Fibroblast of skin of left quadriceps (primary cell): ENCODE results near the gene FBXW2.
"Not testable (repeated sequence)": the region's sequence is repeated elsewhere in the genome, so short reads cannot be mapped to it uniquely, and the experiment has no call there.

Experiments used
- DNase-seq, 2 experiments: peaks; one replicate each; pipeline ENCODE4 v3.0.0-alpha.2; 2013; ENCODE audit warnings: low read depth in 2 of 2

Gene FBXW2, protein sequence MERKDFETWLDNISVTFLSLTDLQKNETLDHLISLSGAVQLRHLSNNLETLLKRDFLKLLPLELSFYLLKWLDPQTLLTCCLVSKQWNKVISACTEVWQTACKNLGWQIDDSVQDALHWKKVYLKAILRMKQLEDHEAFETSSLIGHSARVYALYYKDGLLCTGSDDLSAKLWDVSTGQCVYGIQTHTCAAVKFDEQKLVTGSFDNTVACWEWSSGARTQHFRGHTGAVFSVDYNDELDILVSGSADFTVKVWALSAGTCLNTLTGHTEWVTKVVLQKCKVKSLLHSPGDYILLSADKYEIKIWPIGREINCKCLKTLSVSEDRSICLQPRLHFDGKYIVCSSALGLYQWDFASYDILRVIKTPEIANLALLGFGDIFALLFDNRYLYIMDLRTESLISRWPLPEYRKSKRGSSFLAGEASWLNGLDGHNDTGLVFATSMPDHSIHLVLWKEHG

DNA sequence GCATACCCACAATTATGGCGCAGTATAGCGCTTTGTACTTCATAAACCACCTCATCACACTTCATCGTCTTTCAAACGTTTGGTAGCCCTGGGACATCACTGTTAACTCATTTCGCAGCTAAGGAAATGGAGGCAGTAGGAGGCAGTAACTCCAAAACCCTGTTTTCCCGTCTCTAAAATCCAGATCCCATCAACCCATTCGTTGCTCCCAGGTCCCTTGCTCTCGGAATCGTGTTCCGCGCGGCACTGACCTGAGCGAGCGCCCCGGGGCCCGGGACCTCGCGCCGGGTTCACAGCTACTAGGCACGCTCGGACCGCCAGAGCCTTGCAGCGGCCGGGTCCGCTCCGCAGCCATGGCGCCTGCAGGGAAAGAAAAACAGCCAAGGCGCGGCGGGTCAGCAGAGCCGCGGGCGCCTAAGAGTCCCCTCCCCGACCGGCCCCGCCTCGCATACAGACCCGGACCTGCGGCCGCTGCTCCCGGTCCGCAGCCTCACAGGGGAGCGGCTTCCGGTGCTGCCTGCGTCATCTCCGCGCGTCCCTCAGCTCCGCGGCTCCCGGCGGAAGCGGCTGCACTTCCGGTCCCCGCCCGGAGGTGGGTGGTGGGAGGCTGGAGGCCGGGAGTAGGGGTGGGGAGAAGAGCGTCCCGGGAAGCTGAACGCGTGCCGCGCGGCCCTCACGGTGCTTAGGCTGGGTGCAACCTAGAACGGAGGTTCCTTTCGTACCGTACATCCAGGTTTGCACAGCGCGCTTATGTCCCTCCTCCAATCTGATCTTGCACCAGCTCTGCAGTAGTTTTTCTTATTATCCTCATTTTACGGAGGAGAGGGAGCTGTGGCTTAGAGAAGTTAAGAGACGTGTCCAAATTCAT, at the start of gene FBXW2:
TSS of gene FBXW2 (minus strand) at position 519 of the 868 bp plus-strand sequence. CDS start 5,158 bp downstream, outside the sequence.
- DNase-seq = peak; percentile 68 to 71

- DNase-seq = no peak
Observed at GRCh38 chr9:120841930-120842684, 48.9 kb upstream of the FBXW2 start.

- DNase-seq = no peak
Observed at GRCh38 chr9:120839146-120839545, 45.9 kb upstream of the FBXW2 start.

DNA sequence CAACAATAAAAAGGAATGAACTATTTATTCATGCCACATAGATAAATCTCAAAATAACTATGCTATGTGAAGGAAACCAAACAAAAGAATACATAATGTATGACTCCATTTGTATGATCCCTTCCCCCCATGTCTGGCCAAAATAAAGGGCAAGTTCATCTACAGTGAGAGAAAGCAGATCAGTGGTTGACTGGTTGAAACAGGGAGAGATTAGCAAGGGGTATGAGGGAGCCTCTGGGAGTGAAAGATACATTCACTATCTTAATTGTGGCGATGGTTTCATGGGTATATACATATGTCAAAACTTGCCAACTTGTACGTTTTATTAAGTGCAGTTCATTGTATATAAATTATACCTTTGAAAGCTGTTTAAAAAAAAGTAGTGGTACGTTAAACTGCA, 44.7 kb upstream of the FBXW2 start:
- no peak for DNase-seq

DNA sequence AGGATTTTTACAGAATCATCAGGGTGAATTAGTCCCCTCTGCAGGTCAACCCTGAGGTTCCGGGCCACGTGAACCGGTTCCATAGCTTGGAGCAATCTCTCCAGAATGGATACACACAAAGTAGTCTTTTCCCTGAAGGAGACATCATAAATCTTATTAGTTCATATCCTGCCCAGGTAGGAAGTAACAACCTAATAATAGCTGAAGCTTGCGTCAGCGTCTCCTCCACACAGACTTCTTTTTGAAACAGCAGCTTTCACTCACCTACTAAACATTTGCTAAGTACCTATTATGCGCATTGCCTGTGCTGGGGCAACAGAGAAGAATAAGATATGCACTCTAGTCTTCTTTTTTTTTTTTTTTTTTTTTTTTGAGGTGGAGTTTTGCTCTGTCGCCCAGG, 40.1 kb upstream of the FBXW2 start:
- DNase-seq = no peak

DNA sequence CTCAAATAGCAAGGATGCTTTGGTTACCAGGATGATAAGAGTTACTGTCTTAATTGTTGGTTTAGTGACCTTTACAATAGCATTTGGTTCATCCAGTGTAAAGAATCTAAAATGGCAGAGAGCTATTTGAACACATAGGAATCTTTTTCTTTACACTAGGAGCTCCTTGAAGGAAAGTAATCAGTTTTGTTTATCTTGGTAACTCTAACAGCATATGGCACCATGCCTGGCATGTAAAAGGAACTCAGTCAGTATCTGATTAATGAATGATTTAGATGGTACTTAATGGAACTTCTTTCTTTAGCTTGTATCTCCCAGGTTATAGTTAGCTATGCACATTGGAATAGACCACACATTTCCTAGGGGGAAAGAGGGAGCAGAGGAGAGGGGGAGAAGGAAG, 39.6 kb upstream of the FBXW2 start:
- no peak for DNase-seq

DNA sequence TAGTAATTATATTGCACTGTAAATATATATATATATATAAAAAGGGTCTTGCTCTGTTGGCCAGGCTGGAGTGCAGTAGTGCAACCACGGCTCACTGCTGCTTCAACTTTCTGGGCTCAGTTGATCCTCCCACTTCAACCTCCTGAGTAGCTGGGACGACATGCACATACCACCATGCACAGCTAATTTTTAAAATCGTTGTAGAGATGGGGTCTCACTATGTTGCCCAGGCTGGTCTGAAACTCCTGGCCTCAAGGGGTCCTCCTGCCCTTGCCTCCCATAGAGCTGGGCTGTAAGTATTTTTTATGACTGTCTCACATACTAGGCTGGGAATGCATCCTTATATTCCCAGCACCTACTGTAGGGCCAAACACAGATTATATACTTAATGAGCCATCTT, 37.6 kb upstream of the FBXW2 start:
- no peak for DNase-seq

DNA sequence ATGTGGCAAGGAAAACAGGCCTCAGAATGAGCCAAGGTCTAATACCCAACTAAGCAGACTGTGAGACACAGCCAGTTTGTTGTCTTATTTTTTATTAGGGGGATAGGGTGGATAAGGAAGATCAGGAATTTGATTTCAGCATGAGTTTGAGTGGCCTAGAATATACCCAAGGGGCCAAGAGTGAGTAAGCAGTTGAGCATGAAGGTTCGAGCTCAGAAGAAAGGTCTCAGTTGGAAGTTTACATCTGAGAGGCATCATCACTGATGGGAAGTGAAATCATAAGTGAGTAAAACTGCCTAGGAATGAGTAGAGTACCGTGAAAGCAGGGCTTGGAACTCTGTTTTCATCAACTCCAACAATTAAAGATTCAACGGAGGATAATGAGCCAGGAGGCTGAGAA, 36.9 kb upstream of the FBXW2 start:
- DNase-seq = no peak

- DNase-seq = no peak
Observed at GRCh38 chr9:120829650-120830049, 36.4 kb upstream of the FBXW2 start.

GRCh38 chr9:120820095-120820494, 26.9 kb upstream of the FBXW2 start:
- DNase-seq = no peak

DNA sequence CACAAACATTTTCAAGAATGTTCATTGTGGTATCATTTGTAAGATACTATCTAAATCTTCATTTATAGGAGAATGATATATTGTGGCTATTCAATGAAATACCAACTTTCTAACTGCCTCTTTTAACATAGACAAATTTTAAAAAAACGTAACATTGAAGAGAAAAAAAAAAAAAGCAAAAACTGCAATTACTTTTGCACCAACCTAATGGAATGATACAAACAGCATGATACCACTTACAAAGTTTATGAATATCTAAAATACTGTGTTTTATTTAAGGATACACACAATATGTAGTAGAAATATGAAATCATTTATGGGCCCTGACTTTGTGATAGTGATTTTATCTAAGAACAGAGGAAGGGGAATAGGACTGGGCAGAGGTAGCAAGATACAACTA, 25.4 kb upstream of the FBXW2 start:
- DNase-seq = no peak

DNA sequence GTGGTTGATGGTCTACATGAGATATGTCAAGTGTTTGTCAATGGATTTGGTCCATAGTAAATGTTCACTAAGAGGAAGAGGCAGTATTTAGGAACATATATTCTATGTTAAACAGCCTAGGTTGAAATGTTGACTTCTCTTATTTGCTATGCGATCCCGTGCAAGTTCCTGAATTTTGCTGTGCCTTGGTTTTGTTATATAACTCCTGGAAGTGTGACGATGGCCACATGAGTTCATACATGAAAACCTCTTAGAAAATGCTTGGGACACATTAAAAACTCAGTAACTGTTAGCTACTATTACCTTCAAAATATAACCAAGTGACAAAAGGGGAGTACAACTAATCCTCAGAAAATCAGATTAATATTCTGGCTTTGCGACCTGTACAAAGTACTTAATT, 21.9 kb upstream of the FBXW2 start:
- DNase-seq = no peak

DNA sequence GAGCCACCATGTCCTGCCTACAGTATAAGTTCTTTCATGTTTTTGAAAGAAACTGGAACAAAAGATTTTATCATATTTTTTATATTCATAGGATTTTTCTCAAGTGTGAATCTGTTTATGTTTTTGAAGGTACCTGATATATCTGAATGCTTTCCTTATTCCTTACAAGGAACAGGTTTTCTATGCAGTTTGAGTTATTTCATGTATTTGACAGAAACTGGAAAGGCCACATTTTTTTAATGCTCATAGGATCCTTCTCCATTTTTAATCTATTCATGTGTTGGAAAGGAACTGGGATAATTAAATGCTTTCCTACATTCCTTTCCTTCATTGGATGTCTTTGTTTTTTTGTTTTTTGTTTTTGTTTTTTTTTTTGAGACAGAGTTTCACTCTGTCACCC, 15.7 kb upstream of the FBXW2 start:
- no peak for DNase-seq

DNA sequence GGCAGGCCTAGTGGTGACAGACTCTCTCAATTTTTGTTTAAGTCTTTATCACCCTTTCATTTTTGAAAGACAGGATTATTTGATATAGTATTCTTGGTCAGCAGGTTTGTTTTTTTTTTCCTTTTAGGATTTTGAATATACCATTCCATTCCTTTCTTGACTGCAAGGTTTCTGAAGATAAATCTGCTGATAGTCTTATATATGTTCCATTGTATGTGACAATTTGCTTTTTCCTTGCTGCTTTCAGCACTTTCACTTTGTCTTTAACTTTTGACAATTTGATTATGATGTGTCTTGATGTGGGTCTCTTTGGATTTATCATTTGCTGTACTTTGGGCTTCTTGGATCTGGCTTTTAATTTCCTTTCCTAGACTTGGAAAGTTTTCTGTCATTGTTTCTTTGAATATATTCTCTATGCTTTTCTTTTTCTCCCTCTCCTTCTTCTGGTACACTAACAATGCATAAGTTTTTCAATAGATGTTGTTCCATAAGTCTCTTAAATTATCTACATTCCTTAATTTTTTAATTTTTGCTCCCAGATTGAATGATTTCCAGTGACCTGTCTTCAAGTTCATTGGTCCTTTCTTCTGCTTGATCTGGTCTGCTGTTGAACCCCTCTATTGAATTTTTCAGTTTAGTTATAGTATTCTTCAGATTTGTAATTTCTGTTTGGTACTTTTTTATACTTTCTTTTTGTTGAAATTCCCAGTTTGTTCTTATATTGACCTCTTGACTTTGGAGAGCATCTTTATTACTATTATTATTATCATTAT, 14.6 kb upstream of the FBXW2 start:
- no peak for DNase-seq

DNA sequence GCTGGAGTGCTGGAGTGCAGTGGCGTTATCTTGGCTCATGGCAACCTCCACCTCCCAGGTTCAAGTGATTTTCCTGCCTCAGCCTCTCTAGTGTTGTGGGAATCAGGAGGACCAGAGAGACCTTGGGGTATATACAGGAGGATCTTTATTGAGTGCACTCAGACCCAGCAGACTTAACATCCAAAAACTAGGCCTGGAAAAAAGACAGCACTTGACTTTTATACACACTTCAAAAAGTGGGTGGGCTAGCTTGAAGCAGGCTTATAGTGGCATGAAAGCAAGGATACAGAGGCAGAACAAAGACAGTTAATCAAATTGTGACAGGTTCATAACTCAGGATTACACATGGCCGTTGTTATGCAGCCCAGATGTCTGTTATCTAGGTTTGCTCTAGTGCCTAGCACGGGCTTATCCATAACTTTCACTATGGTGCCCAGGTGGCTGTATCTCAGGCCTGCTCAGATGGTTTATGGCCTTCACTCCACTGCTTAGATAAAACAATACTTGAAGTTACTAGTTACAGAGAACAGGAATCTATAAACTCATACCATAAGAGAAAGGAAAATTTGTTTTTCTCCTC, 11.7 kb upstream of the FBXW2 start:
- not testable (repeated sequence) for DNase-seq

DNA sequence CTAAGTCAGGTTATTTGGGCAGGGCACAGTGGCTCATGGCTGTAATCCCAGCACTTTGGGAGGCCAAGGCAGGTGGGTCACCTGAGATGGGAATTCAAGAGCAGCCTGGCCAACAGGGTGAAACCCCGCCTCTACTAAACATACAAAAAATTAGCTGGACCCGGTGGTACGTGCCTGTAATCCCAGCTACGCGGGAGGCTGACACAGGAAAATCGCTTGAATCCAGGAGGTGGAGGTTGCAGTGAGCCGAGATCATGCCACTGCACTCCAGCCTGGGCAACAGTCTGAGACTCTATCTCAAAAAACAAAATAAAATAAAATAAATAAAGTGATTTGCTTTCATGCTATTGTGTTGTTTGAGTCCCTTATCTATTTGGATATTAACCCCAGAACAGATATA, 8.2 kb upstream of the FBXW2 start:
- DNase-seq = no peak

GRCh38 chr9:120791161-120791560, 2.1 kb downstream of the FBXW2 start:
- no peak for DNase-seq

DNA sequence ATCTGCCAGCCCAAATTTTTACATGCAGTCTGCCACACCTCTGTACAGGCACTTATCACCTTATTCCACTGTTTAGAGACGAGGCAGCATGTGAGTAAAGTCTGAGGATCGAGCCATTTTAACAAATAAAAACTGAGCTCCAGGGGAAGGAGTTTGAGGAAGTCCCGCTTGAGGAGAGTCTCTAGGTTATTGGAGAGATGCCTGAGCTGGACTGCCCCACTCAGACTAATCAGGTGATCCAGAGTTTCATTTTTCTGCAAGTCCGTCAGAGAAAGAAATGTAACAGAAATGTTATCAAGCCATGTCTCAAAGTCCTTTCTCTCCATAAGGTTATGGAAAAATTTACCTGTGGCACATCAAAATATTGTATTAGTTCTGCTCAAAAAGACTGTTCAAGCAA, 5.3 kb downstream of the FBXW2 start:
- no peak for DNase-seq

DNA sequence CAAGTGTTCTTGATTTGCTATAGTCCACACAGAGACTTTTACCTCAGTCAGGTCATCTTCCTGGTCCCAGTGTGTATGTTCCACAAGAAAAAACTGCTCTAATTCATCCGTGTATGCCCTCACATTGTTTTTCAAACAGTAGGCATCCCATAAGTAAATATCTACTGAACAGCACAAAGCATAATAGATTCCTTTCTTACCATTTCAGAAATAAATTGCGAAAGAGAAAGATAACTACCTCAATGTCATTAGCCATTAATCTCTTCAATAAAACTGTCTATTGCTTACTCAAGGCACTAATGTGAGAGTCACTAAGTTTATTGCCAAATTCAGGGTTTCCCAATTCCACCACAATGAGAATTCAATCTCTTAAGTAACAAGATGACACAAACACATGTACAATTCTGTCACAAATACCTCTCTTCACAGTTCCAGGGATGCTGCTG, 9.6 kb downstream of the FBXW2 start:
- peak; percentile 52 to 57 for DNase-seq

- DNase-seq = no peak
Observed at GRCh38 chr9:120781236-120781635, 12.0 kb downstream of the FBXW2 start.

DNA sequence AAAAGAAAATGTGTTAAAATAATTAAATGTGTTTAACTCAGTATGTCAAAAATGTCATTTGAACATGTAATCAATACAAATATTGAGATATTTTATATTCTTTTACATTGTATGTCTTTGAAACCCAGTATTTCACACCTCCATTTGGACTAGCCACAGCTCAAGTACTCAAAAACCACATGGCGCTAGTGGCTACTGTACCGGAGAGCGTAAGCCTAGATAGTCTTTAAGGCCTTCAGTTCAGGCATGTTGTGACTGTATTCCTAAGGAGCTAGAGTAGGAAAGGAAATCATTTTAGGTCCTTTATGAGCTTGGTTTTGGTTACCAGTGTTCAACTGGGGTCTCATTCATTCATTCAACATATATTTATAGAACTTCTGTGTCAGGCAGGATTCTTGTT, 12.8 kb downstream of the FBXW2 start:
- DNase-seq = no peak
